ENCODE results near the gene DNASE1L3. TPM values are rescaled to one million over a fixed set of nuclear protein-coding genes. Genes with fewer than 3 reads are reported as not detected.
"Not testable (repeated sequence)": the region's sequence is repeated elsewhere in the genome, so short reads cannot be mapped to it uniquely, and the experiment has no call there.

The DNASE1L3 gene
- not detected in 2 replicates for total RNA-seq (2014; rRNA removed; shearing (Covaris generic))

GRCh38 chr3:58210761-58211460 is at the start of gene DNASE1L3:
Gene DNASE1L3 (minus strand): TSS chr3:58210972. CDS start chr3:58210906, 66 bp downstream.
- no peak for DNase-seq (ENCODE audit: low read depth)

DNA sequence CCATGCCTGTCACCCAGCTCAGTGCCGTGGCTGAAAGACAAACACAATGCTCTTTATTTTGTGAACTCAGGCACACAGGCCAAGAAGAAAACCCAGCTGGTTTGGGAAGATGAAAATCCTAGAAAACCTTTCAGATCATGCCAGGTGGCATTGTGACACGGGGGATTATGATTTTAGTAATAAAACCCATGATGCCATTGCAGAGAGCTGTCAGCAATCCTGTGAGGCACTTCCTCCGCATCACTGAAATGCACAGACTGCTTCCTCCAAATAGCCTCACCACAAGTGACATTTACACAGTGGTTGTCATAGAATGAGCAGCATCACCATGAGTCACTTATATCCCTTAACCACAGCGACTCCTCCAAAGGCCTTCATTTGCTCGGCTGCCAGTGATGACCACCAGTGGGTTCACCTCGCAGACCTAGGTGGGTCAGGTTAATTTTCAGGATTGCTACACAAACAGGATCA is 49.5 kb upstream of the DNASE1L3 start:
- DNase-seq (ENCODE audit: low read depth) = peak; percentile 75

DNA sequence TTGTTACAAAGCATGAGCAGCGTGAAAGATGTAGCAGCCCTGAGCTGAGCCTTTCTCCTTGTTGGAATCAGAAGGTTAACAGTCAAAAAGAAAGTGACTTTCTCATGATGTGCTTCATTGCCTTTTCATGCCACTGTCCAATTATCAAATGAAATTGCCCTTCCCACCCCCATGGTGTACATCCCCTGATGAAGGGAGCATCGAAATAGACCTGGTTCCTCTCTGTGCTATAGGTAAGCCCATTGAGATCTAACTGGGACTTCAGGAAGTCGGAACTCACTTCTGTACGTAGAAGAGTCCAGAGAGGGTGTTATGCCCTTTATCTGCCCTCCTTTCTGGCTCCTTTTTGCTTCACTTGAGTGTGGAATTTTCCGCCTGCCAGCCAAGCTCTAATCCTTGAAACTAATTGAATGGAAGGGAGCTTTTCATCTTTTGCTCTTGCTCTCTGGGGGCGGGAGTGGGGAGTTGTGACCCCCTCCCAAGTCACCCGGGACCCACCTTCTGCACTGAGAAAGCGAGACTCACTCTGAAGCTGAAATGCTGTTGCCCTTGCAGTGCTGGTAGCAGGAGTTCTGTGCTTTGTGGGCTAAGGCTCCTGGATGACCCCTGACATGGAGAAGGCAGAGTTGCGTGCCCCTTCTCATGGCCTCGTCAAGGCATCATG is 47.8 kb upstream of the DNASE1L3 start:
- no peak for DNase-seq (ENCODE audit: low read depth)

GRCh38 chr3:58256511-58256910 is 45.7 kb upstream of the DNASE1L3 start:
- DNase-seq (ENCODE audit: low read depth) = no peak

DNA sequence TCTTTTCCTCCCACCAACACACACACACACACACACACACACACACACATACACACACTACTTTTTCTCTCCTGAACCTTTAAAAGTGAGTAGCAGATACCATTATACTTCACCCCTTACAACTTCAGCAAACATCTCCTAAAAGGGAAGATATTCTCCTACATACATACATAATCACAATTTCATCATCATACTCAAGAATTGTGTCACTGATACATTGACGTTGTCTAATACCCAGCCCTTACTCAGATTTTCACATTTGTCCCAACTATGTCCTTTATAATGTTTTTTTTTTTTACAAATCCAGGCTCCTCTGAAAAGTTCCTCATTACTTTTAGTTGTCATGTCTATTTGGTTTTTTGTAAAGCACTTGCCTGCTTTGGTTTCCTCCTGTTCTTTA is 45.3 kb upstream of the DNASE1L3 start:
- no peak for DNase-seq (ENCODE audit: low read depth)

GRCh38 chr3:58254144-58254543 is 43.4 kb upstream of the DNASE1L3 start:
- no peak for DNase-seq (ENCODE audit: low read depth)

- DNase-seq (ENCODE audit: low read depth) = no peak
Measured at GRCh38 chr3:58251631-58252035, 40.9 kb upstream of the DNASE1L3 start.

GRCh38 chr3:58250093-58250707 is 39.4 kb upstream of the DNASE1L3 start:
- no peak for DNase-seq (ENCODE audit: low read depth)

- DNase-seq (ENCODE audit: low read depth) = no peak
Measured at GRCh38 chr3:58249358-58250092, 38.8 kb upstream of the DNASE1L3 start.

DNA sequence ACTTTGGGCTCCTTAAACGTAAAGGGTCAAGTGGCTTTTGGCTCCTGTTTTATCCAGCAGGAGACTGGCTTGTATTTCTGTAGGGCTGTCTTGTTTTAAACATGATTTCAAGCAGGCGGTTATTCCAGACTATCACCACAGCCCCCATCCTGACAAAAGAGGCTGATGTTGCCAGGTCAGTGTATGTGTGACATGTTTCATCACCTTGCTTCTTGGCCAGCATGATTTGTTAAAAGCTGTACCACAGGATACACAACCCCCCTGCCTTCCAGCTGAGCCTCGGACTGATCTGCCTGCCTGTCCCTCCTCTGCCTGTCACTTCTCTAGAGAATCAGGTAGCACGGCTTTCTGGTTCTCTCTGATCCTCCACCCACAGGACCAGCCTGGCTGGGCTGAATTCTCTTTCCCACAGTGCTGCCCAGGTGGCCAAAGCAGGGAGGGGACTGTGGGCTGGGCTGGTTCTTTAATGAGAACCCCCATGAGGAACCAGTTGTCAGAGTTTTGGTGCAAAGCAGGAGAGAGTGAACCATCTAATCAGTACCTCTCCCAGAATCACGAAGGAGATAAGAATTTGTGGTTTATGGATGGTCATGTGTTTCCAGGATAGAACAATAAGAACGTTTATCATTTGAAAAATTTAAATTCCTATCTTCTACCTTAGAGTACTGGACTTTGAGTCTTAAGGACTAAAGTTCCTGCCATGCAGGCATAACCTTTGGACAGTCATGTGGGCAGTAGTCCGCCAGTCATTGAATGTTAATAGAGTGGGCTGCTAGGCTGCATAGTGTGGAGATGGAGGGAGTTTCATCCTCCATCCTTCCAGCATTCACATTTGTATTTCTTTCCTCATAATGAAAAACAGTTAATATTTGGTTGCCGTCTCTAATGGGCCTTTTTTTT is 35.6 kb upstream of the DNASE1L3 start:
- DNase-seq (ENCODE audit: low read depth) = no peak

- DNase-seq (ENCODE audit: low read depth) = no peak
Measured at GRCh38 chr3:58243976-58244585, 33.3 kb upstream of the DNASE1L3 start.

DNA sequence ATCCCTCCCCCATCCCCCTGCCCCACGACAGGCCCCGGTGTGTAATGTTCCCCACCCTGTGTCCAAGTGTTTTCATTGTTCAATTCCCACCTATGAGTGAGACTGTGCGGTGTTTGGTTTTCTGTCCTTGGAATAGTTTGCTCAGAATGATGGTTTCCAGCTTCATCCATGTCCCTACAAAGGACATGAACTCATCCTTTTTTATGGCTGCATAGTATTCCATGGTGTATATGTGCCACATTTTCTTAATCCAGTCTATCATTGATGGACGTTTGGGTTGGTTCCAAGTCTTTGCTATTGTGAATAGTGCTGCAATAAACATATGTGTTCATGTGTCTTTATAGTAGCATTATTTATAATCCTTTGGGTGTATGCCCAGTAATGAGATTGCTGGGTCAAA is 32.1 kb upstream of the DNASE1L3 start:
- not testable (repeated sequence) for DNase-seq (ENCODE audit: low read depth)

GRCh38 chr3:58242340-58242739 is 31.6 kb upstream of the DNASE1L3 start:
- no peak for DNase-seq (ENCODE audit: low read depth)

DNA sequence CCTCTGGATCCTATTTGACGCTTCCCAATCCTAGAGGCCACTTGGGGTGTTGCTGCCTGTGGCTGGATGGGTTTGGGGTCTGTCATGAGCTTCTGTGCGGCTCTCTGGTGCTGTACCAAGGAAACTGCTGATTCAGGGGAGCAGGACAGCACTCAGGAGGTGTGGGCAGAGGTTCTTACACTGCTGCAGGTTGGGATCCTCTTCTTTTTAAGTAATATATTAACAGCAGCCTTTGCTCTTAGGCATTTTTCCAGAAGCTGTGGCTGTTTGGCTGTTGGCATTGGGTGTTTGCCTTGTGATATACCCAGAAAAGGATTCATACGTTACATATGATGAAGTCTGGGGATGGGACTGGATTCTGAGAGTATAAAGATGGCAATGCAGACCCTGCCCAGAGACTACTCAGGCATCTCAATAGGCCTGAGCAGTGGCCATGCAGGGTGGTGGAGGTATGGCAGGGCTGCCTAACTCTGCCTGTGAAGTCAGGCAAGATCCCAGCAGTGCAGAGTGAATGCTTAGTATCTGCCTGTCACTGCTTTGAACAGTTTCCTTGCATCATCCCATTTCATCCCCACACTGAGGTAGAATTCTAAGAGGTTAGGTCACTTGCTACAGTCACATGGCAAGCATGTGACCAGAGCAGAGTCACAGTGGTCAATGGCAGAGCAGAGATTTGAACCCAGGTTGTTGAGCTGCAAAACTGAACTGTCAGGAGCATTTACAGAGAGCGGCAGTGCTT is 30.7 kb upstream of the DNASE1L3 start:
- no peak for DNase-seq (ENCODE audit: low read depth)

DNA sequence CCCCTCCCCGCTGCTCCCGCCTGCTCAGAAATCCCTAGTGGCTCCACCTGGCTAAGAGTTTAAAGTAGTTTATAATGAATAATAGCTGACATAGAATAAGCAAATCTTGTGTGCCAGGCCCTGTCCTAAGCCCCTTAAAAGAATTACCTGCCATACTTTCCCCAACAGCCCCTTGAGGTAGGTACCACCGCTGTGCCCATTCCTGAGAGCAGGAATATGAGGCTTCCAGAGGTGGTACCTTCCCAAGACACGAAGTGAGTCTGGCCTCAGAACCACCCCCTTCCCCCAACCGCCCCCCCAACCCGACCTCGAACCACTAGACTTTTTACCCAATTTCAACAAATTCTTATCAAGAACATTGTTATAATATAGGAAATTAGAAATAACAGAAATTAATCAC is 28.1 kb upstream of the DNASE1L3 start:
- DNase-seq (ENCODE audit: low read depth) = no peak

- DNase-seq (ENCODE audit: low read depth) = peak; percentile 17
Measured at GRCh38 chr3:58237941-58238681, 27.3 kb upstream of the DNASE1L3 start.

- peak; percentile 71 for DNase-seq (ENCODE audit: low read depth)
Measured at GRCh38 chr3:58237238-58237940, 26.6 kb upstream of the DNASE1L3 start, which contains the start of gene ABHD6. Gene ABHD6 (plus strand): TSS chr3:58237792. CDS start chr3:58256587, 18,795 bp downstream.

DNA sequence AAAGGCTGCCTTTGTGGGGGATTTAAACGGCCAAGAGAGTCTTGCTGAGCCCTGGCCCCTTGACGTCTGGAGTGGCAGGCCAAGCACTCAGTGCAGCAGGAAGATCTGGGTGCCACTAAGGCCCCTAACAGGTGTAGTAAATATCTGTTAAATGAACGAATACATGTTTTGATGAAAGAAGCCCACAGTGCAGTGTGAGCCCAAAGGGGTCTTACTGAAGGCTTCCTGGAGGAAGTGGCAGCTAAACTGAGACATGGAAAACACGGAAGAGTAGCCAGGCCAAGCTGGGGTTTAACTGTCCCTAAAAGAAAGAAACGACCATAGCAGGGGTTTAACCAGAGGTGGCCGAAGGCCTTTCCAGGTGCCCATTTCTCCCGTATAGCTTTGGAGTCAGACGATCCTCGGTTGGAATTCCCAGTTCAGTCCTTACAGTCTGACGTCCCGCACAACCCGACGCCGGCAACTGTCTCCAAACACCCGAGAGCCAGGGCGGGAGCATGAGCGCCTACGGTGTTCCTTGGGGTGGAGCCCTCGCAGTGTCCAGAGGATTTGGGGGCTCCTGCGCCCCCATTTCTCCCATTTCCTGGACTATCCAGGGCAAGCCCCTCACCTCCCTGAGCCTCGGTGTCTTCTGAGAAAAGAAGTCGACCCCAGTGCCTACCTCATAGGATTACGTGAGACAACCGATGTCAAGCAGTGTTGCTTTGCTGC is 25.9 kb upstream of the DNASE1L3 start:
- no peak for DNase-seq (ENCODE audit: low read depth)
